HFFc6 (cell line): Measurements from ENCODE around the gene CALN1. TPM values are rescaled to one million over a fixed set of nuclear protein-coding genes. Genes with fewer than 3 reads are reported as not detected.
"Not testable (repeated sequence)": the region's sequence is repeated elsewhere in the genome, so short reads cannot be mapped to it uniquely, and the experiment has no call there.

ENCODE experiments used
- DNase-seq: peaks from one replicate; pipeline ENCODE4 v3.0.0-alpha.2; 2018
- H3K27ac Mint-ChIP-seq: 2 replicates; pipeline ENCODE4 v1.8.0; 2020; ENCODE audit warnings: mild to moderate bottlenecking, mixed read lengths
- H3K27me3 Mint-ChIP-seq: 2 replicates; pipeline ENCODE4 v1.8.0; 2021; ENCODE audit warnings: mild to moderate bottlenecking, moderate library complexity, mixed read lengths; ENCODE audit not compliant: insufficient read depth
- H3K36me3 Mint-ChIP-seq: 2 replicates; pipeline ENCODE4 v1.8.0; 2021; ENCODE audit warnings: low read depth, mixed read lengths
- H3K4me1 Mint-ChIP-seq: 2 replicates; pipeline ENCODE4 v1.8.0; 2020; ENCODE audit warnings: low read depth, mixed read lengths
- H3K4me3 Mint-ChIP-seq: 2 replicates; pipeline ENCODE4 v1.8.0; 2020; ENCODE audit warnings: mild to moderate bottlenecking, moderate library complexity, mixed read lengths
- H3K9me3 Mint-ChIP-seq: 2 replicates; pipeline ENCODE4 v1.8.0; 2020; ENCODE audit warnings: mild to moderate bottlenecking, mixed read lengths
- total RNA-seq, 6 experiments: library from RNA; stranded (reverse); fragmentation: NEBNext Ultra II Directional; extraction: Animal tissue kit (Norgen Biotek cat#: 25700); gene quantifications; 2 replicates in 1 of 6; 3 replicates in 5 of 6; pipeline ENCODE4 v1.2.3, GENCODE V29; 2021
- TF ChIP-seq, protein P1 (sequence below): fragments of 200-600 bp; sonication (generic); IDR thresholded peaks from 2 replicates; pipeline ENCODE4 v1.5.0; 2021; ENCODE audit warnings: antibody characterized with exemption, mild to moderate bottlenecking

Gene CALN1
- total RNA-seq, 6 experiments from 2014 or later, result not detected

DNA sequence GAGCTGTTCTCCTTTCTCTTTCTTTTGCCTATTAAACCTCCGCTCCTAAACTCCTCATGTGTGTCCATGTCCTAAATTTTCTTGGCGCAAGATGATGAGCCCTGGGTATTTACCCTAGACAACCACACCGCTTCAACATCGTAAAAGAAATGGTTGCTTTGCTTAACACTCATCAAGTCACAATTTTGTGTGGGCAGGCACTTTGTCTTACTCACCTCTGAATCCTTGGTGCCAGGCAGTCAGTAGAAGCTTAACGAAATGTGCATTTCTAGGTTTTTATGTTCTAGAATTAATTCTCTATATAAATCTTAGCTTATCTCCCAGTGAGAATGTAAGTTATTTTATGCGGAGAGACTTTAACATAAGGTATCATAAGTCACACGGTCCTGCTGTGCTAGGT, 478.7 kb downstream of the CALN1 start:
- Mint-ChIP-seq H3K4me3 (no peak overlapping the region), H3K36me3 (no peaks in the 10 kb centered on the region; the same call in 1 of the 2 replicates), H3K27me3 (no peaks in the 10 kb centered on the region), H3K27ac (no peak overlapping the region), H3K4me1 (no peaks in the 10 kb centered on the region), H3K9me3 (peaks cover 43% of the 10 kb centered on the region)
- TF ChIP-seq, protein P1, sequence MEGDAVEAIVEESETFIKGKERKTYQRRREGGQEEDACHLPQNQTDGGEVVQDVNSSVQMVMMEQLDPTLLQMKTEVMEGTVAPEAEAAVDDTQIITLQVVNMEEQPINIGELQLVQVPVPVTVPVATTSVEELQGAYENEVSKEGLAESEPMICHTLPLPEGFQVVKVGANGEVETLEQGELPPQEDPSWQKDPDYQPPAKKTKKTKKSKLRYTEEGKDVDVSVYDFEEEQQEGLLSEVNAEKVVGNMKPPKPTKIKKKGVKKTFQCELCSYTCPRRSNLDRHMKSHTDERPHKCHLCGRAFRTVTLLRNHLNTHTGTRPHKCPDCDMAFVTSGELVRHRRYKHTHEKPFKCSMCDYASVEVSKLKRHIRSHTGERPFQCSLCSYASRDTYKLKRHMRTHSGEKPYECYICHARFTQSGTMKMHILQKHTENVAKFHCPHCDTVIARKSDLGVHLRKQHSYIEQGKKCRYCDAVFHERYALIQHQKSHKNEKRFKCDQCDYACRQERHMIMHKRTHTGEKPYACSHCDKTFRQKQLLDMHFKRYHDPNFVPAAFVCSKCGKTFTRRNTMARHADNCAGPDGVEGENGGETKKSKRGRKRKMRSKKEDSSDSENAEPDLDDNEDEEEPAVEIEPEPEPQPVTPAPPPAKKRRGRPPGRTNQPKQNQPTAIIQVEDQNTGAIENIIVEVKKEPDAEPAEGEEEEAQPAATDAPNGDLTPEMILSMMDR, result no peak
- DNase-seq, result no peak

DNA sequence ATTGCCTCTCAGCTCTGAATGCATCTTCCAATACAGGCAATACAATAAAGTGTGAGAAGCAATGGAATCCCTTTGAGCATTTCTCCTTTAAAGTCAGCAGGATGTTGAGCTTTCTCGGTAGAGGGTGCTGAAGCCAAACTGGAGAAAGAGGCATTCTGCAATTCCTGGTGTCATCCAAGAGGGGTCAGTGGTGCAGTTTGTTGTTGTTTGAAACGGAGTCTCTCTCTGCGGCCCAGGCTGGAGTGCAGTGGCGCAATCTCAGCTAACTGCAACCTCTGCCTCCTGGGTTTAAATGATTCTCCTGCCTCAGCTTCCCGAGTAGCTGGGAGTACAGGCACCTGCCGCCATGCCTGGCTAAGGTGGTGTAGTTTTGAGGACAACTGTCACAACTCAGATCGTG, 486.5 kb downstream of the CALN1 start:
- TF ChIP-seq, protein P1, result no peak
- H3K36me3 Mint-ChIP-seq, result peaks cover 4% of the 10 kb centered on the region
- no peaks in the 10 kb centered on the region for H3K27me3 Mint-ChIP-seq
- no peak for DNase-seq
- no peak overlapping the region for H3K27ac Mint-ChIP-seq
- peaks cover 17% of the 10 kb centered on the region for H3K9me3 Mint-ChIP-seq
- no peaks in the 10 kb centered on the region for H3K4me1 Mint-ChIP-seq
- H3K4me3 Mint-ChIP-seq, result no peak overlapping the region

DNA sequence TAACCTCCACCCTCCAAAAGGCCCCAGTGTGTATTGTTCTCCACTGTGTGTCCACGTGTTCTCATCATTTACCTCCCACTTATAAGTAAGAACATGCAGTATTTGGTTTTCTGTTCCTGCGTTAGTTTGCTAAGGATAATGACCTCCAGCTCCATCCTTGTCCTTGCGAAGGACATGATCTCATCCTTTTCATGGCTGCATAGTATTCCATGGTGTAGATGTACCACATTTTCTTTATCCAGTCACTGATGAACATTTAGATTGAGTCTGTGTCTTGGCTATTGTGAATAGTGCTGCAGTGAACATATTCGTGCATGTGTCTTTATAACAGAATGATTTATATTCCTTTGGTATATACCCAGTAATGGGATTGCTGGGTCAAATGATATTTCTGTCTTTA, 497.9 kb downstream of the CALN1 start:
- H3K4me1 Mint-ChIP-seq, DNase-seq, H3K27ac Mint-ChIP-seq, H3K4me3 Mint-ChIP-seq, H3K27me3 Mint-ChIP-seq, H3K36me3 Mint-ChIP-seq: not testable (repeated sequence)
- peaks cover 39% of the 10 kb centered on the region for H3K9me3 Mint-ChIP-seq

DNA sequence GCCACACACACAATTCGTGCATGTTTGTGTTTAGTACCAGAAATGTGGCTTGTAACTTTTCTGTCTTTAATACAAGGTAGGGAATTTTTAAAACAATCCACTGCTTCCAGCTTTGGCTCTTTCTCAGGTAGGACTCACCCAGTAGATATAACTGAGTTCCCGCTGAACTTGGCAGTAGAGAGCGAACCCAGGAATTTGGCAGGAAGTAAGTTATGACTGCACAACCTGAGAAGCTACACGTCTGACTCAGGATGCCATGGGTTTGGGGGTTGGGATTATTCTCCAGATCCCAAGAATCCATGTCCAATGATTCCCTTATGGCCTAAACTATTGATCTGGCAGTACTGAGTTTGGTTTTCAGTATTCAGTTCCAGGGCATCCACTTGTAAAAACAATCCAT, 499.7 kb downstream of the CALN1 start:
- no peak for DNase-seq
- H3K27ac Mint-ChIP-seq, result no peak overlapping the region
- H3K36me3 Mint-ChIP-seq, result no peaks in the 10 kb centered on the region
- peaks cover 40% of the 10 kb centered on the region for H3K9me3 Mint-ChIP-seq
- no peak overlapping the region for H3K4me3 Mint-ChIP-seq
- TF ChIP-seq, protein P1, result no peak
- no peaks in the 10 kb centered on the region for H3K27me3 Mint-ChIP-seq
- H3K4me1 Mint-ChIP-seq, result no peaks in the 10 kb centered on the region

DNA sequence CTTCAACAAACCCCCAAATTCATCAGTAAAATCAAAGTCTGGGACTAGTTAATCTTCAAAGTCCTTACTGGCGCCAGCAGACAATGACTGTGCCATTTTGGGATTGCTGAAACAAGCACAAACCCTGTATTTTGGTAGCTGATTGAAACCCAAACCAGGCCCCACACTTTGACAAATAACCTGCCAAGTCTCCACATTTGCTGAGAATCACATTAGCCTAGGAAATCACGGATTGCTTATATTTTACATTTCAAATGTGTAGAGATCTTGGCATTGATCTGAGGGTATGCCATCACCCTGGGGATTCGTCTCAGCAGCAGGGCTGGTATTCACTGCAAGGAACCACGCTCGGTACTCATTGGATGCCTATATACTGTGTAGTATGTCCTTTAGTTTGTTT, 501.1 kb downstream of the CALN1 start:
- H3K36me3 Mint-ChIP-seq, result no peaks in the 10 kb centered on the region
- no peak overlapping the region for H3K4me3 Mint-ChIP-seq
- H3K9me3 Mint-ChIP-seq, result peaks cover 40% of the 10 kb centered on the region
- no peaks in the 10 kb centered on the region for H3K27me3 Mint-ChIP-seq
- TF ChIP-seq, protein P1, result no peak
- DNase-seq, result no peak
- no peak overlapping the region for H3K27ac Mint-ChIP-seq
- no peaks in the 10 kb centered on the region for H3K4me1 Mint-ChIP-seq

DNA sequence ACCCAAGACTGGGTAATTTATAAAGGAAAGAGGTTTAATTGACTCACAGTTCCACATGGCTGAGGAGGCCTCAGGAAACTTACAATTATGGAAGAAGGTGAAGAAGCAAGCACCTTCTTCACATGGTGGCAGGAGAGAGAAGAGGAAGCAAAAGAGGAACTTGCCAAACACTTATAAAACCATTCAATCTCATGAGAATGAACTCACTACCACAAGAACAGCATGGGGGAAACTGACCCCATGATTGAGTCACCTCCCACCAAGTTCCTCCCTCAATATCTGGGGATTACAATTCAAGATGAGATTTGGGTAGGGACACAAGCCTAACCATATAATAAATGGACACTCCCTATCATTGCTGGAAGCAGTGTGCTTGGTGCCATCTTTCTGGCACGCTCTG, 506.3 kb downstream of the CALN1 start:
- Mint-ChIP-seq H3K9me3 (peaks cover 45% of the 10 kb centered on the region), H3K27me3 (no peaks in the 10 kb centered on the region; the same call in 1 of the 2 replicates), H3K27ac (no peak overlapping the region), H3K36me3 (no peaks in the 10 kb centered on the region), H3K4me1 (no peaks in the 10 kb centered on the region), H3K4me3 (no peak overlapping the region)
- DNase-seq, result no peak
- TF ChIP-seq, protein P1, result no peak
